ENCODE results near the gene USP36. TPM values are rescaled to one million over a fixed set of nuclear protein-coding genes. Genes with fewer than 3 reads are reported as not detected.
"Not testable (repeated sequence)": the region's sequence is repeated elsewhere in the genome, so short reads cannot be mapped to it uniquely, and the experiment has no call there.

The USP36 gene
- total and polyA plus RNA-seq, 12 donors, result 10.0 to 28.8 (median 24.8) TPM

- Histone ChIP-seq H3K27ac (peak overlapping the region; percentile 84 to 98 (median 94)), H3K36me3 (peaks cover 0 to 6% (median 0%) of the 10 kb centered on the region in 9 donors), H3K27me3 (no peaks in the 10 kb centered on the region), H3K9me3 (no peaks in the 10 kb centered on the region), H3K4me3 (peak overlapping the region in 7 of 10 donors; percentile 4 to 43 (median 26)), H3K4me1 (peaks cover 27 to 97% (median 85%) of the 10 kb centered on the region in 9 donors)
- TF ChIP-seq CTCF (IDR thresholded peaks at IDR 0.05), result no peak
- 83 to 84% methylated on average over 14 of the region's 14 CpGs for WGBS, 2 donors
- ATAC-seq (no peak), DNase-seq (no peak)
- intact Hi-C loops (cut with DNase I), result no loop called here
Observed at GRCh38 chr17:78878871-78879527, 38.4 kb upstream of the USP36 start.

GRCh38 chr17:78878261-78878660 lies 37.6 kb upstream of the USP36 start:
- no peak for DNase-seq
- TF ChIP-seq CTCF (IDR thresholded peaks at IDR 0.05), result no peak
- Histone ChIP-seq H3K4me1 (peaks cover 30 to 97% (median 85%) of the 10 kb centered on the region in 9 donors), H3K27ac (peak overlapping the region in 2 of 10 donors; percentile 93 to 96), H3K27me3 (no peaks in the 10 kb centered on the region), H3K9me3 (no peaks in the 10 kb centered on the region), H3K4me3 (no peak overlapping the region), H3K36me3 (peaks cover 0 to 12% (median 0%) of the 10 kb centered on the region in 9 donors)
- no peak for ATAC-seq
- 93% methylated on average over 15 of the region's 15 CpGs for WGBS, 2 donors
- intact Hi-C loops (cut with DNase I), result no loop called here

- peak in 4 of 8 donors; percentile 4 to 54 (median 40) for ATAC-seq
Observed at GRCh38 chr17:78876954-78877517, 36.4 kb upstream of the USP36 start.

GRCh38 chr17:78876094-78876597 lies 35.5 kb upstream of the USP36 start:
- Histone ChIP-seq H3K27me3 (no peaks in the 10 kb centered on the region), H3K4me3 (no peak overlapping the region), H3K9me3 (no peaks in the 10 kb centered on the region), H3K27ac (peak overlapping the region in 7 of 10 donors; percentile 3 to 73 (median 63)), H3K36me3 (peaks cover 0 to 32% (median 14%) of the 10 kb centered on the region in 9 donors), H3K4me1 (peaks cover 20 to 80% (median 74%) of the 10 kb centered on the region in 9 donors)
- ATAC-seq, result no peak
- no peak for TF ChIP-seq CTCF (IDR thresholded peaks at IDR 0.05)
- WGBS, 2 donors, result 61 to 91% methylated on average over 7 of the region's 7 CpGs
- DNase-seq, result no peak
- intact Hi-C loops (cut with DNase I), result no loop called here

More at GRCh38 chr17:78876954-78877517, 36.4 kb upstream of the USP36 start:
- H3K27me3 ChIP-seq; H3K9me3 ChIP-seq; DNase-seq; H3K4me3 ChIP-seq; intact Hi-C loops (cut with DNase I): not testable (repeated sequence)
- Histone ChIP-seq H3K27ac (peak overlapping the region in 5 of 10 donors; percentile 10 to 71 (median 22)), H3K36me3 (peaks cover 0 to 25% (median 11%) of the 10 kb centered on the region in 9 donors), H3K4me1 (peaks cover 20 to 89% (median 81%) of the 10 kb centered on the region in 9 donors)
- 74 to 83% methylated on average over 8 of the region's 8 CpGs for WGBS, 2 donors

Data from heart right ventricle (tissue), 16 donors.